Neural cell (in vitro differentiated cells): ENCODE data around the gene SPDYE16. TPM values are rescaled to one million over a fixed set of nuclear protein-coding genes. Genes with fewer than 3 reads are reported as not detected.
"Not testable (repeated sequence)": the region's sequence is repeated elsewhere in the genome, so short reads cannot be mapped to it uniquely, and the experiment has no call there.

ENCODE experiments used
- H2AFZ ChIP-seq: fragments of 200-600, 300-800 bp; sonication (generic), shearing (Covaris generic); 2 replicates; pipeline ENCODE4 v1.6.0; 2014; ENCODE audit warnings: low read depth, mild to moderate bottlenecking, antibody characterized with exemption, low read length, moderate library complexity
- H3F3A ChIP-seq: fragments of 200-600 bp; shearing (Covaris generic); 2 replicates; pipeline ENCODE4 v1.6.1; 2016; ENCODE audit warnings: mild to moderate bottlenecking, moderate library complexity, mixed read lengths, antibody characterized with exemption, low read length; ENCODE audit not compliant: insufficient read depth, poor library complexity, severe bottlenecking
- H3K27ac ChIP-seq: fragments of 200-600, 300-800 bp; sonication (generic), shearing (Covaris generic); 2 replicates; pipeline ENCODE4 v1.5.1; 2014; ENCODE audit warnings: mild to moderate bottlenecking, low read length, moderate library complexity
- H3K27me3 ChIP-seq: fragments of 300-800, 200-600 bp; sonication (generic), shearing (Covaris generic); 2 replicates; pipeline ENCODE4 v1.6.0; 2014; ENCODE audit warnings: mild to moderate bottlenecking, low read depth, low read length, moderate library complexity; ENCODE audit not compliant: insufficient read depth
- H3K36me3 ChIP-seq: fragments of 300-800, 200-600 bp; sonication (generic), shearing (Covaris generic); 2 replicates; pipeline ENCODE4 v1.5.1; 2014; ENCODE audit warnings: mild to moderate bottlenecking, antibody characterized with exemption, low read length, moderate library complexity; ENCODE audit not compliant: insufficient read depth
- H3K4me2 ChIP-seq: fragments of 300-800, 200-600 bp; sonication (generic), shearing (Covaris generic); 2 replicates; pipeline ENCODE4 v1.6.0; 2014; ENCODE audit warnings: mild to moderate bottlenecking, low read length
- H3K4me3 ChIP-seq: fragments of 300-800, 200-600 bp; sonication (generic), shearing (Covaris generic); 2 replicates; pipeline ENCODE4 v1.5.1; 2014; ENCODE audit warnings: mild to moderate bottlenecking, low read length, moderate library complexity
- H3K79me2 ChIP-seq: fragments of 200-600 bp; shearing (Covaris generic); replicated peaks from 2 replicates; pipeline ENCODE4 v1.6.0; 2014; ENCODE audit warnings: mild to moderate bottlenecking, low read length, moderate library complexity; ENCODE audit not compliant: insufficient read depth
- H3K9ac ChIP-seq: fragments of 300-800, 200-600 bp; sonication (generic), shearing (Covaris generic); 2 replicates; pipeline ENCODE4 v1.6.1; 2016; ENCODE audit warnings: mild to moderate bottlenecking, low read length, mixed read lengths
- H3K9me2 ChIP-seq: fragments of 200-600 bp; shearing (Covaris generic); 2 replicates; pipeline ENCODE4 v1.6.1; 2016; ENCODE audit warnings: mild to moderate bottlenecking, low read length, mixed read lengths; ENCODE audit not compliant: insufficient read depth
- H3K9me3 ChIP-seq: fragments of 200-600, 300-800 bp; sonication (generic), shearing (Covaris generic); 2 replicates; pipeline ENCODE4 v1.6.1; 2016; ENCODE audit warnings: mild to moderate bottlenecking, mixed run types, low read length, moderate library complexity, mixed read lengths
- H4K20me1 ChIP-seq: fragments of 200-600 bp; shearing (Covaris generic); 2 replicates; pipeline ENCODE4 v1.6.1; 2016; ENCODE audit warnings: mild to moderate bottlenecking, mixed run types; ENCODE audit not compliant: insufficient read depth
- CTCF ChIP-seq: fragments of 450-650 bp; IDR thresholded peaks from 2 replicates; pipeline ENCODE4 v1.5.1; 2014; ENCODE audit warnings: antibody characterized with exemption, mild to moderate bottlenecking, moderate library complexity; ENCODE audit not compliant: poor library complexity, severe bottlenecking
- EP300 ChIP-seq: fragments of 450-650 bp; conservative IDR thresholded peaks from 2 replicates; pipeline ENCODE4 v1.6.1; 2014; ENCODE audit warnings: antibody characterized with exemption, mild to moderate bottlenecking, moderate library complexity; ENCODE audit not compliant: poor library complexity, severe bottlenecking
- POLR2AphosphoS5 ChIP-seq: IDR thresholded peaks from 2 replicates; pipeline ENCODE4 v1.6.1; 2012
- polyA plus RNA-seq: library from polyadenylated mRNA; depleted of rRNA; stranded (reverse); fragments of >200 nt; gene quantifications from 2 replicates; pipeline ENCODE4 v1.2.3, GENCODE V29; 2014
- TF ChIP-seq, protein P1 (sequence below): IDR thresholded peaks from 2 replicates; pipeline ENCODE4 v1.6.1; 2012; ENCODE audit warnings: borderline replicate concordance

The SPDYE16 gene
- polyA plus RNA-seq, 1 donor from 2014 or later, result 0.81 TPM

DNA sequence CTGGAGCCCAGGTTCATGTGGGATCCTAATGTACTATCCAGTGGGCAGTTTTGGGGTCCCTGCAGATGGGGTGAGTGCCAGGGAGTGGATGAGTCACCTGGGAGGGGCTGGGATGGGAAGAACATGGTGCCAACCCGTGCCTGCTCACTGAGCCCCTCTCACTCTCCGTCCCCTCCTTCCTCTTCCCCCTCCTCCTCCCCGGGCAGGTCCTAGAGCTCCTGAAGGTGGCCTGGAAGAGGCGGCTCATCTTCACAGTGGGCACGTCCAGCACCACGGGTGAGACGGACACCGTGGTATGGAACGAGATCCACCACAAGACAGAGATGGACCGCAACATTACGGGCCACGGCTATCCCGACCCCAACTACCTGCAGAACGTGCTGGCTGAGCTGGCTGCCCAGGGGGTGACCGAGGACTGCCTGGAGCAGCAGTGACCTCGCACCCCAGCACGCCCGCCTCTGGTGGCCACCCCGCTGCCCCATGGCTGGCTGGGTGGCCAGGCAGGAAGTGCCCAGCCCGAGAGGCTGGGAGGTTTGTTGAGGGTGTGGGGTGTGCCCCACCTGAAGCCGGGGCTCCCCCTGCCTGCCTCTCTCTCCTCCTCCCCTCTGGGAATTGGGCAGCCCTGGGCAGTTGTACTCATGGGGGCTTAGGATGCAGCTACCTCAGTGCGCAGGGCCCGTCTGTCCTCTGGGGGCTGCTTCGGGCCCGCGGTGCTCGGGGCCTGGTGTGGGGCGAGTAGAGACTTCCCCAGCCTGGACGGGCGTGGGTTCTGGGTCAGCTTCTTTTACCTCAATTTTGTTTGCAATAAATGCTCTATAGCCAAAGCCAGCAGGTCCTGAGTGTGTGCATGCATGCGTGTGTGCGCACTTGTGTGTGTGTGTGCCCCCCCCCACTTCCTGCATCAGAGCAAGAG, 37.7 kb downstream of the SPDYE16 start:
- H3K79me2 ChIP-seq, result no peaks in the 10 kb centered on the region
- no peaks in the 10 kb centered on the region for H3K36me3 ChIP-seq
- no peak overlapping the region for H3K4me2 ChIP-seq

DNA sequence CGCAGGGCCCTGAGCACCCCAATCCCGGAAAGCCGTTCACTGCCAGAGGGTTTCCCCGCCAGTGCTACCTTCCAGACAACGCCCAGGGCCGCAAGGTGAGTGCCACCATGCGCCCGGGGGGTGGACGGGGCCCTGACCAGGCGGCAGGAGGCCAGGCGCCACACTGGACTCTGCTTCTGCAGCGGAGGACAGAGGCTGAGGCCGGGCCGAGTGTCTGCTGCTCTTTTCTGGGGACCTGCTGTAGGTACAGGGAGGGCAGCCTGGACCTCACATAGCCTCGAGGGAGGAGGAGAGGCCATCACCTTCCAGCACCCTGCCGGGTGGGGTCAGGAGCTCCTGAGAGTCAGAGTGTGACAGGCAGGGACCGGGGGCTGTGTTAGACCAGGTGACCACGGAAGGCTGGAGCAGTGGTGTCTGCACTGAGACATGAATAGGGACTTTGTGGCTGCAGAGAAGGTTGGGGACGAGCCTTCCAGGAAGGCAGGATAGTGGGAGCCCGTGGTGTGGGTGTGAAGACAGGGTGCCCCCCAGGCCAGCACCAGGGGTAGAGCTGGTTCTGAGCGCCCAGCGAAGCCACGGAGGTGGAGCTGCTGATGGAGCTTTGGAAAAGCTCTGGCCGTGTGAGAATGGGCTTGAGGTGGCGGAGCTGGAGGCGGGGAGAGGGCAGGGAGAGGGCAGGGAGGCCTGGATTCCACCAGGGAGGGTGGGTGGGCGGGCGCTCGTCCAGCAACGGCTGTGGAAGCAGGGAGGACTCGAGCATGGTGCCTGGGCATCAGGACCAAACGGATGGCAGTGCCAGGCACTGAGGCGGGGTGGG, 38.5 kb downstream of the SPDYE16 start:
- H3K4me2 ChIP-seq, H3K9me3 ChIP-seq, H3K79me2 ChIP-seq, H3K36me3 ChIP-seq, H3K27ac ChIP-seq, H4K20me1 ChIP-seq, H3K9ac ChIP-seq, H3F3A ChIP-seq, H3K9me2 ChIP-seq, H2AFZ ChIP-seq, H3K27me3 ChIP-seq, H3K4me3 ChIP-seq: not testable (repeated sequence)

More for the DNA sequence above, 37.7 kb downstream of the SPDYE16 start:
- Histone ChIP-seq H3K4me3 (no peak overlapping the region), H3F3A (no peaks in the 10 kb centered on the region), H3K27ac (no peak overlapping the region), H3K9ac (no peak overlapping the region), H3K9me2 (no peaks in the 10 kb centered on the region), H3K27me3 (no peaks in the 10 kb centered on the region), H2AFZ (no peak overlapping the region), H4K20me1 (no peaks in the 10 kb centered on the region), H3K9me3 (no peaks in the 10 kb centered on the region)
- TF ChIP-seq, protein P1, sequence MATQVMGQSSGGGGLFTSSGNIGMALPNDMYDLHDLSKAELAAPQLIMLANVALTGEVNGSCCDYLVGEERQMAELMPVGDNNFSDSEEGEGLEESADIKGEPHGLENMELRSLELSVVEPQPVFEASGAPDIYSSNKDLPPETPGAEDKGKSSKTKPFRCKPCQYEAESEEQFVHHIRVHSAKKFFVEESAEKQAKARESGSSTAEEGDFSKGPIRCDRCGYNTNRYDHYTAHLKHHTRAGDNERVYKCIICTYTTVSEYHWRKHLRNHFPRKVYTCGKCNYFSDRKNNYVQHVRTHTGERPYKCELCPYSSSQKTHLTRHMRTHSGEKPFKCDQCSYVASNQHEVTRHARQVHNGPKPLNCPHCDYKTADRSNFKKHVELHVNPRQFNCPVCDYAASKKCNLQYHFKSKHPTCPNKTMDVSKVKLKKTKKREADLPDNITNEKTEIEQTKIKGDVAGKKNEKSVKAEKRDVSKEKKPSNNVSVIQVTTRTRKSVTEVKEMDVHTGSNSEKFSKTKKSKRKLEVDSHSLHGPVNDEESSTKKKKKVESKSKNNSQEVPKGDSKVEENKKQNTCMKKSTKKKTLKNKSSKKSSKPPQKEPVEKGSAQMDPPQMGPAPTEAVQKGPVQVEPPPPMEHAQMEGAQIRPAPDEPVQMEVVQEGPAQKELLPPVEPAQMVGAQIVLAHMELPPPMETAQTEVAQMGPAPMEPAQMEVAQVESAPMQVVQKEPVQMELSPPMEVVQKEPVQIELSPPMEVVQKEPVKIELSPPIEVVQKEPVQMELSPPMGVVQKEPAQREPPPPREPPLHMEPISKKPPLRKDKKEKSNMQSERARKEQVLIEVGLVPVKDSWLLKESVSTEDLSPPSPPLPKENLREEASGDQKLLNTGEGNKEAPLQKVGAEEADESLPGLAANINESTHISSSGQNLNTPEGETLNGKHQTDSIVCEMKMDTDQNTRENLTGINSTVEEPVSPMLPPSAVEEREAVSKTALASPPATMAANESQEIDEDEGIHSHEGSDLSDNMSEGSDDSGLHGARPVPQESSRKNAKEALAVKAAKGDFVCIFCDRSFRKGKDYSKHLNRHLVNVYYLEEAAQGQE, result no peak
- no peak for TF ChIP-seq CTCF
- TF ChIP-seq POLR2AphosphoS5, result no peak
- TF ChIP-seq EP300, result no peak

- H3K9ac ChIP-seq, H3K9me3 ChIP-seq, H3K36me3 ChIP-seq, H3K9me2 ChIP-seq, H3K27ac ChIP-seq, H4K20me1 ChIP-seq, H3F3A ChIP-seq, H3K79me2 ChIP-seq, H3K4me3 ChIP-seq, H3K27me3 ChIP-seq, H3K4me2 ChIP-seq, H2AFZ ChIP-seq: not testable (repeated sequence)
These were observed 39.9 kb downstream of the SPDYE16 start for GRCh38 chr7:76503244-76503643.

DNA sequence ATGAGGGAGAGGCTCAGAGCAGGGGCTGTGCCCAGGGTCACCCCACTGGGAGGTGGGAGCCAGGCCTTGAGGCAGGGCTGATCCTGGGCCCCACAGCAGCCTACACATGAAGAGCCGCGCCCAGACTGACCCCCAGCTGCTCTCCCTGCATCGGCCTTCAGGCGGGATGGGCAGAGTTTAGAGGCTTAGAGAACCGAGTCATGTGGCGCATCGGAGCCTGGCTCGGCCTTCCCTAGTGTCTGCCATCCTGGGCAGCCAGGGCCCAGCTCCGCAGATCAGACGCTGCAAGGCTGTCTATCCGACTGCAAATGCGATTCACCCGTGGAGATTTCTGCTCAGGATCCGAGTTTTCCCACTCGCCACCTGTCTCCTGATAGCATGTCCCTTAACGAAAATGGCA, 40.3 kb downstream of the SPDYE16 start:
- not testable (repeated sequence) for H4K20me1 ChIP-seq, H3K4me2 ChIP-seq, H3K27me3 ChIP-seq, H3K36me3 ChIP-seq, H3K4me3 ChIP-seq, H3K27ac ChIP-seq, H3K9me3 ChIP-seq, H3F3A ChIP-seq, H3K79me2 ChIP-seq, H2AFZ ChIP-seq, H3K9ac ChIP-seq, H3K9me2 ChIP-seq

DNA sequence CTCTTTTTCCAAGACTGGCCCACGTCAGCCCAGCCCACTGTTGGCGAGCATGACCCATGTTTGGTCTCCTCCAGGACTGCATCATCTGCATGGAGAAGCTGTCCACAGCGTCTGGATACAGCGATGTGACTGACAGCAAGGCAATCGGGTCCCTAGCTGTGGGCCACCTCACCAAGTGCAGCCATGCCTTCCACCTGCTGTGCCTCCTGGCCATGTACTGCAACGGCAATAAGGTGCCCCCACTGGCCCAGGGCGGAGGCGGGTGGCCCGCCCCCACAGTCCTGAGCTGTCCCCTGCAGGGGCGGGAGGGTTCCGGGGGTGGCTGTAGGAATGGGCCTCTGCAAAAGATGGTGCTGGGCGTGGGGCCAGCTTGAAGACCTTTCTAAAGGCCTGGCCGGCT, 40.9 kb downstream of the SPDYE16 start:
- not testable (repeated sequence) for H3K27me3 ChIP-seq, H3K4me3 ChIP-seq, H3K9me3 ChIP-seq, H3K27ac ChIP-seq, H3F3A ChIP-seq, H3K9me2 ChIP-seq, H3K4me2 ChIP-seq, H3K9ac ChIP-seq, H3K79me2 ChIP-seq, H4K20me1 ChIP-seq, H3K36me3 ChIP-seq, H2AFZ ChIP-seq
